Panc1 (cell line): ENCODE measurements around the gene LMTK2. TPM values are rescaled to one million over a fixed set of nuclear protein-coding genes. Genes with fewer than 3 reads are reported as not detected.

Experiments used
- ATAC-seq: fragments of 200-7000 bp; cut with Tn5 transposase; 2 replicates; pipeline ENCODE4 v1.9.1; 2020; ENCODE audit warnings: mild to moderate bottlenecking, moderate library complexity
- BruUV-seq: library from RNA; stranded (reverse); fragments of 400-500 nt; replicated peaks from 2 replicates; lab custom pipeline; 2021; lab: Mats Ljungman, UMichigan
- CTCF ChIA-PET: fragments of 300-600 bp; sonication (Branson Sonifier 250); formaldehyde crosslinking; loops from one replicate; lab custom pipeline; 2022; ENCODE audit warnings: antibody characterized with exemption; lab: Charles Lee
- POLR2A ChIA-PET: fragments of 300-600 bp; sonication (Branson Sonifier 250); formaldehyde crosslinking; loops from one replicate; lab custom pipeline; 2022; ENCODE audit warnings: antibody characterized with exemption; lab: Charles Lee
- DNase-seq: peaks from one replicate; pipeline ENCODE4 v3.0.0-alpha.2; 2010; ENCODE audit warnings: low read depth, low spot score
- H3K27ac ChIP-seq: 2 replicates; pipeline ENCODE4 v1.5.1; 2011; ENCODE audit warnings: mild to moderate bottlenecking, low read length, inconsistent platforms
- H3K27me3 ChIP-seq: fragments of 200-500 bp; sonication (Bioruptor generic); 2 replicates; pipeline ENCODE4 v1.6.0; 2014; ENCODE audit warnings: low read length, inconsistent platforms; ENCODE audit not compliant: control insufficient read depth, insufficient read depth
- H3K36me3 ChIP-seq: fragments of 200-500 bp; sonication (Bioruptor generic); 2 replicates; pipeline ENCODE4 v1.5.1; 2014; ENCODE audit warnings: inconsistent platforms, mild to moderate bottlenecking, low read length, moderate library complexity; ENCODE audit not compliant: control insufficient read depth, insufficient read depth
- H3K4me1 ChIP-seq: 2 replicates; pipeline ENCODE4 v1.5.1; 2011; ENCODE audit warnings: inconsistent platforms, mild to moderate bottlenecking, low read length, moderate library complexity; ENCODE audit not compliant: control insufficient read depth, insufficient read depth
- H3K4me3 ChIP-seq, 2 experiments: 2 replicates each; pipeline ENCODE4 v1.5.1; 2011 to 2012; ENCODE audit warnings: low read depth in 2 of 2, low read length in 2 of 2, mild to moderate bottlenecking in 2 of 2, inconsistent platforms in 1 of 2, moderate library complexity in 1 of 2
- H3K9me3 ChIP-seq: fragments of 200-500 bp; sonication (Bioruptor generic); 2 replicates; pipeline ENCODE4 v1.5.1; 2014; ENCODE audit warnings: low read depth, mild to moderate bottlenecking, inconsistent platforms, low read length, moderate library complexity; ENCODE audit not compliant: control insufficient read depth, insufficient read depth
- POLR2AphosphoS5 ChIP-seq: IDR thresholded peaks from 2 replicates; pipeline ENCODE4 v1.6.1; 2012; ENCODE audit warnings: mild to moderate bottlenecking, low read depth, low read length, moderate library complexity
- REST ChIP-seq, 2 experiments: IDR thresholded peaks; 2 replicates each; pipeline ENCODE4 v1.6.1; 2011 to 2012; ENCODE audit warnings: low read depth in 2 of 2, control low read depth in 1 of 2, low read length in 1 of 2, mild to moderate bottlenecking in 1 of 2, moderate library complexity in 1 of 2; ENCODE audit not compliant: insufficient read depth in 1 of 2
- SIN3A ChIP-seq: IDR thresholded peaks from 2 replicates; pipeline ENCODE4 v1.6.1; 2012; ENCODE audit warnings: low read depth, mild to moderate bottlenecking, low read length, moderate library complexity, borderline replicate concordance; ENCODE audit not compliant: insufficient read depth
- TCF7L2 ChIP-seq: IDR thresholded peaks from 2 replicates; pipeline ENCODE4 v1.6.1; 2011; ENCODE audit warnings: mild to moderate bottlenecking, low read depth, low read length, inconsistent platforms
- in situ Hi-C: cut with HindIII; loops from 2 replicates; pipeline ENCODE4 v1.10.0; 2016; ENCODE audit warnings: low sequenced_read_pairs, low pct_unique_long_range_greater_than_20kb
- intact Hi-C: fragments of 100-400 bp; cut with micrococcal nuclease; formaldehyde crosslinking; loops from one replicate; pipeline ENCODE4 v1.10.0; 2022; ENCODE audit not compliant: unreplicated experiment
- total RNA-seq: library from RNA; stranded (reverse); gene quantifications from one replicate; pipeline ENCODE4 v1.2.1, GENCODE V29; 2021; ENCODE audit not compliant: unreplicated experiment
- TF ChIP-seq, protein P1 (sequence below): fragments of 450-650 bp; IDR thresholded peaks from 2 replicates; pipeline ENCODE4 v1.5.1; 2017; ENCODE audit warnings: mild to moderate bottlenecking

LMTK2 gene
- total RNA-seq, 1 experiment from 2014 or later, result 25.4 TPM

- H3K36me3 ChIP-seq, result no peaks in the 10 kb centered on the region
- no peak overlapping the region for H3K4me3 ChIP-seq
- ChIA-PET POLR2A (no interaction called here), CTCF (interaction anchor here (0.5 kb wide), 1 partner anchor 683 kb away, joined by 3 read pairs; no protein-coding TSS in a partner anchor)
- no TSS peak for BruUV-seq
- DNase-seq (no peak), ATAC-seq (no peak)
- H3K4me1 ChIP-seq, result no peaks in the 10 kb centered on the region
- in situ Hi-C loops, result no loop called here
- H3K9me3 ChIP-seq, result no peaks in the 10 kb centered on the region
- no peak for TF ChIP-seq SIN3A
- TF ChIP-seq REST (IDR thresholded peaks at IDR 0.05; ENCODE audit: insufficient read depth in 1 of 2, low read depth in 2 of 2, low read length in 1 of 2), result no peak
- no peak for TF ChIP-seq TCF7L2
- TF ChIP-seq, protein P1, sequence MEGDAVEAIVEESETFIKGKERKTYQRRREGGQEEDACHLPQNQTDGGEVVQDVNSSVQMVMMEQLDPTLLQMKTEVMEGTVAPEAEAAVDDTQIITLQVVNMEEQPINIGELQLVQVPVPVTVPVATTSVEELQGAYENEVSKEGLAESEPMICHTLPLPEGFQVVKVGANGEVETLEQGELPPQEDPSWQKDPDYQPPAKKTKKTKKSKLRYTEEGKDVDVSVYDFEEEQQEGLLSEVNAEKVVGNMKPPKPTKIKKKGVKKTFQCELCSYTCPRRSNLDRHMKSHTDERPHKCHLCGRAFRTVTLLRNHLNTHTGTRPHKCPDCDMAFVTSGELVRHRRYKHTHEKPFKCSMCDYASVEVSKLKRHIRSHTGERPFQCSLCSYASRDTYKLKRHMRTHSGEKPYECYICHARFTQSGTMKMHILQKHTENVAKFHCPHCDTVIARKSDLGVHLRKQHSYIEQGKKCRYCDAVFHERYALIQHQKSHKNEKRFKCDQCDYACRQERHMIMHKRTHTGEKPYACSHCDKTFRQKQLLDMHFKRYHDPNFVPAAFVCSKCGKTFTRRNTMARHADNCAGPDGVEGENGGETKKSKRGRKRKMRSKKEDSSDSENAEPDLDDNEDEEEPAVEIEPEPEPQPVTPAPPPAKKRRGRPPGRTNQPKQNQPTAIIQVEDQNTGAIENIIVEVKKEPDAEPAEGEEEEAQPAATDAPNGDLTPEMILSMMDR, result no peak
- no peak for TF ChIP-seq POLR2AphosphoS5
- intact Hi-C loops, result no loop called here
- H3K27me3 ChIP-seq, result no peaks in the 10 kb centered on the region
- no peak overlapping the region for H3K27ac ChIP-seq
Observed at GRCh38 chr7:98213296-98213887, 106.7 kb downstream of the LMTK2 start.

DNA sequence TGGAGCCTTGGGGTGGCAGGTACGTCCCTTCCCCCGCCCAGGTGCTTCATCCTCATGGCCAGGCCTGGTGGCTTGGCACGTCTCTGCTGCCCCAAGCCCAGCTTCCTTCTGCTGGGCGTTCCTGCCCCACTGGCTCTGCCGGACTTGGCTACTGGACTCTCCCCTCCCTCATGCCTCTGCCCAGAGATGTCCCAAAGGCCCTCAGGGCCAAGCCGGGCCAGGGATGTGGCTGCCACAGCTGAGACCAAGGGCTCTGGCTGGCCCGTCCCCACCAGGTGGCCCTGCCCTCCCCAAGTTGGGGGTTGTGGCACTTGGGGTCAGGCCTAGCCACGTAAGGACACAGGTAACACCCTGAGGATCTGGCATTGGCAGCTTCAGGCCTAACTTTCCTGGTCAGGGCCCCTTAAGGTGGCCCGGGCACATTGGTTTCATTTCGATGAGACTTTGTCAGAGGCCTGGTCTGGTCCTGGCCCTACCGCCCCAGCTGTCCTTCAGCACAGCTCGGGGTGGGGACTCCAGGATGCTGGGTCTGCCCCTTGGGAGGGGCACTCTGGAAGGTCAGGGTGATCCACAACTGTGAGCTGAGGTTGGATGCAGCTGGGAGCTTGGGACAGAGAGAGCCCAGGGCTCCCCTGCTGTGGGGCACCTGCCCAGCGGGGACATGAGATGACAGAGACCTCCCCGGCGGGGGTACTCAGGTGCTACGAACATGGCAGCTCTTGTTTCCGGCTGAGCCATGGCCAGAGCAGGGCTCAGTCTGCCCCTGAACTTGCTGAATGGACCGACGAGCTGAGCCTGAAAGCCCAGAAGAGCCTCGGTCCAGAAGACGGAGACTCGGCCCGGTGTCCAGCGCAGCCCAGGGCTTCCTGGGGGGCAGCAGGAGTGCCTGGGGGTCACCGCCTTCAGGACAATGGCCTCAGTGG lies 107.5 kb downstream of the LMTK2 start:
- no peaks in the 10 kb centered on the region for H3K4me1 ChIP-seq
- TF ChIP-seq TCF7L2 (no peak), REST (IDR thresholded peaks at IDR 0.05; ENCODE audit: insufficient read depth in 1 of 2, low read depth in 2 of 2, low read length in 1 of 2) (no peak)
- TF ChIP-seq, protein P1, result no peak
- H3K9me3 ChIP-seq, result no peaks in the 10 kb centered on the region
- in situ Hi-C loops (no loop called here), intact Hi-C loops (no loop called here)
- no peak overlapping the region for H3K27ac ChIP-seq
- no peaks in the 10 kb centered on the region for H3K36me3 ChIP-seq
- no peaks in the 10 kb centered on the region for H3K27me3 ChIP-seq
- no peak overlapping the region for H3K4me3 ChIP-seq
- DNase-seq (no peak), ATAC-seq (no peak; the same call in 1 of the 2 replicates)
- ChIA-PET CTCF (no interaction called here), POLR2A (no interaction called here)
- BruUV-seq, result no TSS peak
